HCT116 (cell line): Measurements from ENCODE around the gene BDH1. TPM values are rescaled to one million over a fixed set of nuclear protein-coding genes. Genes with fewer than 3 reads are reported as not detected.

ENCODE experiments used
- ATAC-seq: fragments of 200-7000 bp; cut with Tn5 transposase; 2 replicates; pipeline ENCODE4 v1.9.1; 2020; ENCODE audit warnings: mild to moderate bottlenecking, moderate library complexity
- BruUV-seq: library from RNA; stranded (reverse); fragments of 400-500 nt; replicated peaks from 2 replicates; lab custom pipeline; 2021; lab: Mats Ljungman, UMichigan
- CTCF ChIA-PET: fragments of 300-600 bp; sonication (Branson Sonifier 250); formaldehyde crosslinking; loops from one replicate; lab custom pipeline; 2021; ENCODE audit warnings: antibody characterized with exemption; lab: Charles Lee
- POLR2A ChIA-PET: fragments of 300-600, 350-600 bp; sonication (Branson Sonifier 250); formaldehyde crosslinking; loops from one replicate; lab custom pipeline; 2021; ENCODE audit warnings: antibody characterized with exemption; lab: Charles Lee
- RAD21 ChIA-PET, 2 experiments: fragments of 300-600 bp; sonication (Branson Sonifier 250); formaldehyde crosslinking; loops; one replicate each; lab custom pipeline; 2023; ENCODE audit warnings: low total read pairs in 2 of 2; ENCODE audit not compliant: uncharacterized antibody in 2 of 2, unreplicated experiment in 2 of 2, low non-redundant PET in 1 of 2; lab: Charles Lee
- DNase-seq: peaks from one replicate; pipeline ENCODE4 v3.0.0-alpha.2; 2010; ENCODE audit warnings: low read depth, low spot score
- H2AFZ ChIP-seq: fragments of 200-600 bp; shearing (Covaris generic), sonication (generic); 2 replicates; pipeline ENCODE4 v1.6.1; 2017; ENCODE audit warnings: low read depth, mixed run types, mixed read lengths, antibody characterized with exemption, low read length; ENCODE audit not compliant: poor library complexity, severe bottlenecking
- H3K27ac ChIP-seq: 2 replicates; pipeline ENCODE4 v1.5.1; 2012; ENCODE audit warnings: low read depth, low read length
- H3K27me3 ChIP-seq: fragments of 200-600 bp; sonication (generic); 2 replicates; pipeline ENCODE4 v1.6.1; 2016; ENCODE audit warnings: mixed run types, low read length, mixed read lengths; ENCODE audit not compliant: insufficient read depth
- H3K36me3 ChIP-seq, 2 experiments: fragments of 200-500 bp in 1 of 2; fragments of 200-600 bp in 1 of 2; sonication (Bioruptor generic) in 1 of 2; sonication (generic) in 1 of 2; 2 replicates each; pipeline versions ENCODE4 v1.5.1 to v1.6.1; 2014 to 2016; ENCODE audit warnings: low read length in 2 of 2, inconsistent platforms in 1 of 2, mixed read lengths in 1 of 2, mixed run types in 1 of 2; ENCODE audit not compliant: insufficient read depth in 2 of 2, control insufficient read depth in 1 of 2
- H3K4me1 ChIP-seq, 2 experiments: fragments of 200-600 bp in 1 of 2; sonication (generic) in 1 of 2; 2 replicates each; pipeline versions ENCODE4 v1.5.1 to v1.6.1; 2012 to 2017; ENCODE audit warnings: low read length in 2 of 2, inconsistent platforms in 1 of 2, mild to moderate bottlenecking in 1 of 2, mixed read lengths in 1 of 2, mixed run types in 1 of 2, moderate library complexity in 1 of 2; ENCODE audit not compliant: insufficient read depth in 2 of 2, control insufficient read depth in 1 of 2
- H3K4me2 ChIP-seq: fragments of 200-600 bp; sonication (generic); 2 replicates; pipeline ENCODE4 v1.6.1; 2017; ENCODE audit warnings: mixed run types, low read length, mixed read lengths
- H3K4me3 ChIP-seq, 2 experiments: fragments of 200-600 bp in 1 of 2; sonication (generic) in 1 of 2; replicated peaks in 1 of 2; 2 replicates each; pipeline ENCODE4 v1.5.1; 2011 to 2016; ENCODE audit warnings: low read length in 2 of 2, control low read depth in 1 of 2, low read depth in 1 of 2, mild to moderate bottlenecking in 1 of 2, mixed read lengths in 1 of 2, mixed run types in 1 of 2
- H3K79me2 ChIP-seq: fragments of 200-600 bp; sonication (generic); 2 replicates; pipeline ENCODE4 v1.6.1; 2017; ENCODE audit warnings: mild to moderate bottlenecking, mixed run types, low read length, moderate library complexity, mixed read lengths; ENCODE audit not compliant: insufficient read depth
- H3K9ac ChIP-seq: fragments of 200-600 bp; sonication (generic); 2 replicates; pipeline ENCODE4 v1.6.1; 2016; ENCODE audit warnings: low read length, mixed read lengths
- H3K9me2 ChIP-seq: fragments of 200-600 bp; sonication (generic), shearing (Covaris generic); 2 replicates; pipeline ENCODE4 v1.6.1; 2017; ENCODE audit warnings: mixed run types, mild to moderate bottlenecking, moderate library complexity; ENCODE audit not compliant: insufficient read depth
- H3K9me3 ChIP-seq, 2 experiments: fragments of 200-500 bp in 1 of 2; fragments of 200-600 bp in 1 of 2; sonication (Bioruptor generic) in 1 of 2; sonication (generic) in 1 of 2; 2 replicates each; pipeline ENCODE4 v1.6.1; 2014 to 2017; ENCODE audit warnings: low read length in 2 of 2, mixed read lengths in 2 of 2, inconsistent platforms in 1 of 2, low read depth in 1 of 2, mild to moderate bottlenecking in 1 of 2, mixed run types in 1 of 2, moderate library complexity in 1 of 2; ENCODE audit not compliant: control insufficient read depth in 1 of 2, insufficient read depth in 1 of 2
- H4K20me1 ChIP-seq: fragments of 200-600 bp; sonication (generic), shearing (Covaris generic); 2 replicates; pipeline ENCODE4 v1.6.1; 2017; ENCODE audit warnings: mixed run types, mild to moderate bottlenecking, moderate library complexity; ENCODE audit not compliant: insufficient read depth
- ATF3 ChIP-seq: IDR thresholded peaks from 2 replicates; pipeline ENCODE4 v1.6.1; 2012
- CEBPB ChIP-seq: IDR thresholded peaks from 2 replicates; pipeline ENCODE4 v1.6.1; 2012; ENCODE audit warnings: low read depth
- CTCF ChIP-seq, 3 experiments: fragments of 200-600 bp in 1 of 3; sonication (generic) in 1 of 3; IDR thresholded peaks in 2 of 3; conservative IDR thresholded peaks in 1 of 3; 2 replicates each; pipeline ENCODE4 v1.5.1; 2012 to 2017; ENCODE audit warnings: low read depth in 2 of 3, low read length in 2 of 3, antibody characterized with exemption in 1 of 3, borderline replicate concordance in 1 of 3, control low read depth in 1 of 3, mild to moderate bottlenecking in 1 of 3, mixed read lengths in 1 of 3, mixed run types in 1 of 3, moderate library complexity in 1 of 3; ENCODE audit not compliant: insufficient read depth in 1 of 3
- EGR1 ChIP-seq: IDR thresholded peaks from 2 replicates; pipeline ENCODE4 v1.6.1; 2012; ENCODE audit warnings: low read depth
- EZH2 ChIP-seq: fragments of 200-600 bp; sonication (generic); IDR thresholded peaks from 2 replicates; pipeline ENCODE4 v1.6.1; 2017; ENCODE audit warnings: antibody characterized with exemption, mixed run types
- EZH2phosphoT487 ChIP-seq: fragments of 200-600 bp; IDR thresholded peaks from 2 replicates; pipeline ENCODE4 v1.6.1; 2018; ENCODE audit warnings: antibody characterized with exemption, borderline replicate concordance
- REST ChIP-seq: IDR thresholded peaks from 2 replicates; pipeline ENCODE4 v1.6.1; 2012; ENCODE audit warnings: low read depth
- SIN3A ChIP-seq: IDR thresholded peaks from 2 replicates; pipeline ENCODE4 v1.6.1; 2012; ENCODE audit warnings: low read depth
- YY1 ChIP-seq: IDR thresholded peaks from 2 replicates; pipeline ENCODE4 v1.6.1; 2011; ENCODE audit warnings: low read length, low read depth, moderate library complexity, mild to moderate bottlenecking; ENCODE audit not compliant: insufficient replicate concordance; ENCODE audit errors: extremely low read depth
- ZFX ChIP-seq: fragments of 450-650 bp; IDR thresholded peaks from 2 replicates; pipeline ENCODE4 v1.6.1; 2017
- ZNF274 ChIP-seq: fragments of 200-500 bp; sonication (Bioruptor generic); IDR thresholded peaks from 2 replicates; pipeline ENCODE4 v1.6.1; 2014; ENCODE audit warnings: mild to moderate bottlenecking, low read depth, low read length, inconsistent platforms
- intact Hi-C: fragments of 100-400 bp; cut with micrococcal nuclease; formaldehyde crosslinking; loops from 2 replicates; pipeline ENCODE4 v1.10.0; 2022
- total RNA-seq: library from RNA; stranded (reverse); gene quantifications from one replicate; pipeline ENCODE4 v1.2.1, GENCODE V29; 2021; ENCODE audit not compliant: unreplicated experiment

The BDH1 gene
- total RNA-seq, 1 experiment from 2014 or later: 26.6 TPM

- RAD21 ChIA-PET: no interaction called here
- H3K4me3 ChIP-seq: no peak overlapping the region
- H3K4me1 ChIP-seq: peaks cover 23 to 45% of the 10 kb centered on the region in 2 experiments
- H3K27me3 ChIP-seq: no peaks in the 10 kb centered on the region
- H3K4me2 ChIP-seq: no peak overlapping the region
- no TSS peak for BruUV-seq
- H3K9me2 ChIP-seq: no peaks in the 10 kb centered on the region
- DNase-seq (no peak), ATAC-seq (no peak)
- TF ChIP-seq EZH2 (no peak), CTCF (IDR thresholded peaks at IDR 0.05 in 2 of 3, conservative IDR thresholded peaks at IDR 0.05 in 1 of 3; ENCODE audit: borderline replicate concordance in 1 of 3, insufficient read depth in 1 of 3, low read depth in 2 of 3, low read length in 2 of 3) (no peak), SIN3A (no peak), ATF3 (no peak), EZH2phosphoT487 (no peak), ZNF274 (no peak), REST (no peak), CEBPB (no peak), EGR1 (no peak), ZFX (no peak), YY1 (no peak)
- no peaks in the 10 kb centered on the region for H3K36me3 ChIP-seq
- H3K9ac ChIP-seq: no peak overlapping the region
- no peaks in the 10 kb centered on the region for H4K20me1 ChIP-seq
- H3K27ac ChIP-seq: no peak overlapping the region
- intact Hi-C loops: no loop called here
- no peaks in the 10 kb centered on the region for H3K79me2 ChIP-seq
- H2AFZ ChIP-seq: no peak overlapping the region
- POLR2A ChIA-PET: no interaction called here
- no peaks in the 10 kb centered on the region for H3K9me3 ChIP-seq
- CTCF ChIA-PET: interaction anchor here (1.1 kb wide), 1 partner anchor 10 kb away, joined by 3 read pairs; no protein-coding TSS in a partner anchor
Observed at GRCh38 chr3:197491923-197492664, 63.7 kb downstream of the BDH1 start.
